GM13976 (cell line): ENCODE data around the gene LRRC51.

Experiments used
- DNase-seq: peaks from one replicate; pipeline ENCODE4 v3.0.0; 2012; ENCODE audit warnings: low spot score
- in situ Hi-C: fragments of 300-500 bp; cut with MboI; formaldehyde crosslinking; loops from one replicate; pipeline ENCODE4 v1.12.0; 2022; ENCODE audit warnings: low sequenced_read_pairs, mixed read lengths, inconsistent platforms; ENCODE audit not compliant: unreplicated experiment
- TF ChIP-seq, protein P1 (sequence below): IDR thresholded peaks from 2 replicates; pipeline ENCODE4 v1.5.1; 2012; ENCODE audit warnings: borderline replicate concordance, mild to moderate bottlenecking; ENCODE audit not compliant: insufficient read depth; ENCODE audit errors: extremely low read depth, missing control alignments, control extremely low read depth

Gene LRRC51

DNA sequence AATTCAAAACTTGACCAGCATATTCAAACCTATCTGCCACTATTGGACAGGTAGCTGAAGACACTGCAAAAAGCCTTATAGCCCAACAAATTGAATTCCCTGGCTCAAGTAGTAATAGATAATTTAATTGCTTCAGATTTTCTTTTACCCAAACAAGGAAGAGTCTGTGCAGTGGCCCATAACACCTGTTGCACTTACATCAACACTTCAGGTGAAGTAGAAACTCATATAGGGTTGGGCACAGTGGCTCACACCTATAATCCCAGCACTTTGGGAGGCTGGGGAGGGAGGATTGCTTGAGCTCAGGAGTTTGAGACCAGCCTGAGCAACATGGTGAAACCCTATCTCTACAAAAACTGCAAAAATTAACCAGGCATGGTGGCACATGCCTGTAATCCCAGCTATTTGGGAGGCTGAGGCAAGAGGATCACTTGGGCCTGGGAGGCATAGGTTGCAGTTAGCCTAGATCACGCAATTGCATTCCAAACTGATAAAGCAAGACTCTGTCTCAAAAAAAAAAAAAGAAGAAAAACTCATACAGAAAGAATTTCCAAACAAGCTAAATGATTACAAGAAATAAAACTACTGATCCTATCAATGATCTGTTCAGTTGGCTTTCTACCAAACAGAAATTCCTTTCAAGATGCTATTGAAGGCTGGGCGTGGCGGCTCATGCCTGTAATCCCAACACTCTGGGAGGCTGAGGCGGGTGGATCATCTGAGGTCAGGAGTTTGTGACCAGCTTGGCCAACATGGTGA is 64.3 kb downstream of the LRRC51 start:
- no peak for DNase-seq
- in situ Hi-C loops, result no loop called here
- TF ChIP-seq, protein P1, sequence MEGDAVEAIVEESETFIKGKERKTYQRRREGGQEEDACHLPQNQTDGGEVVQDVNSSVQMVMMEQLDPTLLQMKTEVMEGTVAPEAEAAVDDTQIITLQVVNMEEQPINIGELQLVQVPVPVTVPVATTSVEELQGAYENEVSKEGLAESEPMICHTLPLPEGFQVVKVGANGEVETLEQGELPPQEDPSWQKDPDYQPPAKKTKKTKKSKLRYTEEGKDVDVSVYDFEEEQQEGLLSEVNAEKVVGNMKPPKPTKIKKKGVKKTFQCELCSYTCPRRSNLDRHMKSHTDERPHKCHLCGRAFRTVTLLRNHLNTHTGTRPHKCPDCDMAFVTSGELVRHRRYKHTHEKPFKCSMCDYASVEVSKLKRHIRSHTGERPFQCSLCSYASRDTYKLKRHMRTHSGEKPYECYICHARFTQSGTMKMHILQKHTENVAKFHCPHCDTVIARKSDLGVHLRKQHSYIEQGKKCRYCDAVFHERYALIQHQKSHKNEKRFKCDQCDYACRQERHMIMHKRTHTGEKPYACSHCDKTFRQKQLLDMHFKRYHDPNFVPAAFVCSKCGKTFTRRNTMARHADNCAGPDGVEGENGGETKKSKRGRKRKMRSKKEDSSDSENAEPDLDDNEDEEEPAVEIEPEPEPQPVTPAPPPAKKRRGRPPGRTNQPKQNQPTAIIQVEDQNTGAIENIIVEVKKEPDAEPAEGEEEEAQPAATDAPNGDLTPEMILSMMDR, result no peak
